Measurements from ENCODE around the gene KRTAP10-2.

KRTAP10-2 gene

DNA sequence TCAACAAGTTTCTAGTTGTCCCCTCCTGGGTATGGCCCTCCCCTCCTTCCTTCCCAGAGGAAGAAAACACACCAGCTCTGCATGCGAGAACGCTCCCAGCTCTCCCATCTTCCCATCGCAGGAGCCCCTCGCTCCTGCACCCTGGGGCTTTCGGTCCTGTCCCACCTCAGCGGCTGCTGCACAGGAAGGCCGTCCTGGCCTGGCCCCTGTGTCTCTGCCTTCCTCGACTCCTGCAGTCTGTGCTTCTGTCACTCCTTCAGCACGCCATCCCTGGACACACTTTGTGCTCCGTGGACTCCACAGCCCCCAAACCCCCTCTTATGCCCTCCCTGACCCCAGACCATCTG lies 34.5 kb downstream of the KRTAP10-2 start:
- POLR2A ChIA-PET, result no interaction called here
- H3K36me3 ChIP-seq (ENCODE audit: control insufficient read depth in 2 of 2, insufficient read depth in 1 of 2, low read length in 2 of 2), result no peaks in the 10 kb centered on the region
- CTCF ChIA-PET, result interaction anchor here (1.8 kb wide), 1 partner anchor 27 kb away, joined by 5 read pairs; no protein-coding TSS in a partner anchor
- H3K4me3 ChIP-seq (ENCODE audit: low read depth, low read length), result no peak overlapping the region
- H3K9me3 ChIP-seq (ENCODE audit: control insufficient read depth, insufficient read depth, low read depth, low read length), result no peaks in the 10 kb centered on the region
- no peaks in the 10 kb centered on the region for H3K4me1 ChIP-seq (ENCODE audit: control insufficient read depth, insufficient read depth, low read length)
- TF ChIP-seq BCL6B (tag by site-specific recombination; IDR thresholded peaks at IDR 0.05), result no peak
- no peak for TF ChIP-seq ZSCAN30 (tag by site-specific recombination; IDR thresholded peaks at IDR 0.05)
- TF ChIP-seq ZIC2 (tag by site-specific recombination; IDR thresholded peaks at IDR 0.05), result no peak
- no peak for TF ChIP-seq ZNF701 (tag by site-specific recombination; IDR thresholded peaks at IDR 0.05)
- TF ChIP-seq, protein P1, sequence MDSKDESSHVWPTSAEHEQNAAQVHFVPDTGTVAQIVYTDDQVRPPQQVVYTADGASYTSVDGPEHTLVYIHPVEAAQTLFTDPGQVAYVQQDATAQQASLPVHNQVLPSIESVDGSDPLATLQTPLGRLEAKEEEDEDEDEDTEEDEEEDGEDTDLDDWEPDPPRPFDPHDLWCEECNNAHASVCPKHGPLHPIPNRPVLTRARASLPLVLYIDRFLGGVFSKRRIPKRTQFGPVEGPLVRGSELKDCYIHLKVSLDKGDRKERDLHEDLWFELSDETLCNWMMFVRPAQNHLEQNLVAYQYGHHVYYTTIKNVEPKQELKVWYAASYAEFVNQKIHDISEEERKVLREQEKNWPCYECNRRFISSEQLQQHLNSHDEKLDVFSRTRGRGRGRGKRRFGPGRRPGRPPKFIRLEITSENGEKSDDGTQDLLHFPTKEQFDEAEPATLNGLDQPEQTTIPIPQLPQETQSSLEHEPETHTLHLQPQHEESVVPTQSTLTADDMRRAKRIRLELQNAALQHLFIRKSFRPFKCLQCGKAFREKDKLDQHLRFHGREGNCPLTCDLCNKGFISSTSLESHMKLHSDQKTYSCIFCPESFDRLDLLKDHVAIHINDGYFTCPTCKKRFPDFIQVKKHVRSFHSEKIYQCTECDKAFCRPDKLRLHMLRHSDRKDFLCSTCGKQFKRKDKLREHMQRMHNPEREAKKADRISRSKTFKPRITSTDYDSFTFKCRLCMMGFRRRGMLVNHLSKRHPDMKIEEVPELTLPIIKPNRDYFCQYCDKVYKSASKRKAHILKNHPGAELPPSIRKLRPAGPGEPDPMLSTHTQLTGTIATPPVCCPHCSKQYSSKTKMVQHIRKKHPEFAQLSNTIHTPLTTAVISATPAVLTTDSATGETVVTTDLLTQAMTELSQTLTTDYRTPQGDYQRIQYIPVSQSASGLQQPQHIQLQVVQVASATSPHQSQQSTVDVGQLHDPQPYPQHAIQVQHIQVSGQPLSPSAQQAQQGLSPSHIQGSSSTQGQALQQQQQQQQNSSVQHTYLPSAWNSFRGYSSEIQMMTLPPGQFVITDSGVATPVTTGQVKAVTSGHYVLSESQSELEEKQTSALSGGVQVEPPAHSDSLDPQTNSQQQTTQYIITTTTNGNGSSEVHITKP (tag by site-specific recombination; IDR thresholded peaks at IDR 0.05), result no peak
- TF ChIP-seq ZNF221 (tag by site-specific recombination; IDR thresholded peaks at IDR 0.05; ENCODE audit: borderline replicate concordance), result no peak
- TF ChIP-seq FEZF1 (tag by site-specific recombination; IDR thresholded peaks at IDR 0.05), result no peak
- no peak for TF ChIP-seq ZBTB21 (tag by site-specific recombination; IDR thresholded peaks at IDR 0.05)
- no peak for TF ChIP-seq ZEB2 (tag by site-specific recombination; IDR thresholded peaks at IDR 0.05)
- no peak for TF ChIP-seq BCL11A (tag by site-specific recombination; IDR thresholded peaks at IDR 0.05; ENCODE audit: low read depth)
- TF ChIP-seq, protein P2, sequence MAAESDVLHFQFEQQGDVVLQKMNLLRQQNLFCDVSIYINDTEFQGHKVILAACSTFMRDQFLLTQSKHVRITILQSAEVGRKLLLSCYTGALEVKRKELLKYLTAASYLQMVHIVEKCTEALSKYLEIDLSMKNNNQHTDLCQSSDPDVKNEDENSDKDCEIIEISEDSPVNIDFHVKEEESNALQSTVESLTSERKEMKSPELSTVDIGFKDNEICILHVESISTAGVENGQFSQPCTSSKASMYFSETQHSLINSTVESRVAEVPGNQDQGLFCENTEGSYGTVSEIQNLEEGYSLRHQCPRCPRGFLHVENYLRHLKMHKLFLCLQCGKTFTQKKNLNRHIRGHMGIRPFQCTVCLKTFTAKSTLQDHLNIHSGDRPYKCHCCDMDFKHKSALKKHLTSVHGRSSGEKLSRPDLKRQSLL (tag by site-specific recombination; IDR thresholded peaks at IDR 0.05), result no peak
- TF ChIP-seq ZNF571 (tag by site-specific recombination; IDR thresholded peaks at IDR 0.05), result no peak
- TF ChIP-seq ZFP69B (tag by site-specific recombination; IDR thresholded peaks at IDR 0.05), result no peak
- TF ChIP-seq ZNF335 (tag by site-specific recombination; conservative IDR thresholded peaks at IDR 0.05), result no peak
- no peak for TF ChIP-seq ZNF560 (tag by site-specific recombination; IDR thresholded peaks at IDR 0.05; ENCODE audit: borderline replicate concordance)
- no peak for TF ChIP-seq ZNF140 (tag by site-specific recombination; IDR thresholded peaks at IDR 0.05)
- no peak for TF ChIP-seq ZNF610 (tag by site-specific recombination; IDR thresholded peaks at IDR 0.05; ENCODE audit: borderline replicate concordance)
- TF ChIP-seq, protein P3, sequence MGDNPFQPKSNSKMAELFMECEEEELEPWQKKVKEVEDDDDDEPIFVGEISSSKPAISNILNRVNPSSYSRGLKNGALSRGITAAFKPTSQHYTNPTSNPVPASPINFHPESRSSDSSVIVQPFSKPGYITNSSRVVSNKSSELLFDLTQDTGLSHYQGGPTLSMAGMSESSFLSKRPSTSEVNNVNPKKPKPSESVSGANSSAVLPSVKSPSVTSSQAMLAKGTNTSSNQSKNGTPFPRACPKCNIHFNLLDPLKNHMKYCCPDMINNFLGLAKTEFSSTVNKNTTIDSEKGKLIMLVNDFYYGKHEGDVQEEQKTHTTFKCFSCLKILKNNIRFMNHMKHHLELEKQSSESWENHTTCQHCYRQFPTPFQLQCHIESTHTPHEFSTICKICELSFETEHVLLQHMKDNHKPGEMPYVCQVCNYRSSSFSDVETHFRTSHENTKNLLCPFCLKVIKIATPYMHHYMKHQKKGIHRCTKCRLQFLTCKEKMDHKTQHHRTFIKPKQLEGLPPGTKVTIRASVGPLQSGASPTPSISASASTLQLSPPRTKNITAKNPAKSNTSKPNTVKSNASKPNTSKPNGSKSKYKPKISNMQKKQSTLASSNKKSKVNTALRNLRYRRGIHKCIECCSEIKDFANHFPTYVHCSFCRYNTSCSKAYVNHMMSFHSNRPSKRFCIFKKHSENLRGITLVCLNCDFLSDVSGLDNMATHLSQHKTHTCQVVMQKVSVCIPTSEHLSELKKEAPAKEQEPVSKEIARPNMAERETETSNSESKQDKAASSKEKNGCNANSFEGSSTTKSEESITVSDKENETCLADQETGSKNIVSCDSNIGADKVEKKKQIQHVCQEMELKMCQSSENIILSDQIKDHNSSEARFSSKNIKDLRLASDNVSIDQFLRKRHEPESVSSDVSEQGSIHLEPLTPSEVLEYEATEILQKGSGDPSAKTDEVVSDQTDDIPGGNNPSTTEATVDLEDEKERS (tag by site-specific recombination; IDR thresholded peaks at IDR 0.05), result no peak
- TF ChIP-seq ZNF830 (tag by site-specific recombination; IDR thresholded peaks at IDR 0.05; ENCODE audit: low read depth), result no peak
- no peak overlapping the region for H3K27ac ChIP-seq (ENCODE audit: extremely low read depth, low read depth, low read length)

Data from HEK293 (cell line).